ENCODE measurements around the gene C14orf132. TPM values are rescaled to one million over a fixed set of nuclear protein-coding genes. Genes with fewer than 3 reads are reported as not detected.

The C14orf132 gene
- total RNA-seq, 1 donor from 2014 or later, result 12.0 TPM

- H3K36me3 ChIP-seq, result no peaks in the 10 kb centered on the region
- no peaks in the 10 kb centered on the region for H3K27me3 ChIP-seq
- no peak overlapping the region for H3K4me3 ChIP-seq
- DNase-seq (ENCODE audit: extremely low spot score in 2 of 2), result no peak
- intact Hi-C loops (cut with DNase I), result no loop called here
- no peak overlapping the region for H3K27ac ChIP-seq
- H3K4me1 ChIP-seq, result peaks cover 8% of the 10 kb centered on the region
- TF ChIP-seq CTCF (IDR thresholded peaks at IDR 0.05) (no peak), POLR2A (IDR thresholded peaks at IDR 0.05) (no peak), POLR2AphosphoS5 (IDR thresholded peaks at IDR 0.05; ENCODE audit: insufficient read depth in 1 of 2, low read depth in 1 of 2) (no peak)
- no peaks in the 10 kb centered on the region for H3K9me3 ChIP-seq
Observed at GRCh38 chr14:96065661-96066459, 26.7 kb downstream of the C14orf132 start.

DNA sequence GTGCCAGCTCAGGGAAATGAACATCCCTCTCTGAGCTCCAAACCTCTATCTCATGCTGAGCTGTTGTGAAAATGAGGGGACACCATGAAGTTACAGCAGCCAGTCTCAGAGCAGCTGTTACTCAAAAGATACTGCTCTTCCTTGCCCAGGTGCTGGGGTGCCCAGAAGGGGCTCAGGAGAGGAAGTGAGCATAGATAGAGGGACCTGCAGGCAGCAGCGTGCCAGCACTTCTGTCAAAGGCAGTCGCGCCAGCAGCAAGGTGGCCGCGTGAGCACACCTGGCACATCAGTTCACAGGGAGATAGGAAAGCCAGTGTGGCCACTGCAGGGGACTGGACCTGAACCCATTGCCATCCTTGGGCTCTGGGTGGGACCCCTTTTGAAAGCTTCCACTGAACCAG lies 27.8 kb downstream of the C14orf132 start:
- H3K4me3 ChIP-seq, result no peak overlapping the region
- DNase-seq (ENCODE audit: extremely low spot score in 2 of 2), result no peak

GRCh38 chr14:96067985-96068930 lies 29.1 kb downstream of the C14orf132 start:
- Histone ChIP-seq H3K27ac (no peak overlapping the region), H3K9me3 (no peaks in the 10 kb centered on the region), H3K4me1 (peaks cover 8% of the 10 kb centered on the region), H3K27me3 (no peaks in the 10 kb centered on the region), H3K36me3 (no peaks in the 10 kb centered on the region), H3K4me3 (no peak overlapping the region)
- DNase-seq (ENCODE audit: extremely low spot score in 2 of 2), result no peak
- TF ChIP-seq CTCF (IDR thresholded peaks at IDR 0.05), result no peak
- TF ChIP-seq POLR2AphosphoS5 (IDR thresholded peaks at IDR 0.05; ENCODE audit: insufficient read depth in 1 of 2, low read depth in 1 of 2), result no peak
- TF ChIP-seq POLR2A (IDR thresholded peaks at IDR 0.05), result no peak
- intact Hi-C loops (cut with DNase I), result no loop called here

More for the DNA sequence above, 27.8 kb downstream of the C14orf132 start:
- intact Hi-C loops (cut with DNase I), result no loop called here
- no peak overlapping the region for H3K27ac ChIP-seq
- H3K27me3 ChIP-seq, result no peaks in the 10 kb centered on the region
- no peak for TF ChIP-seq CTCF (IDR thresholded peaks at IDR 0.05)
- TF ChIP-seq POLR2A (IDR thresholded peaks at IDR 0.05), result no peak
- no peak for TF ChIP-seq POLR2AphosphoS5 (IDR thresholded peaks at IDR 0.05; ENCODE audit: insufficient read depth in 1 of 2, low read depth in 1 of 2)
- H3K9me3 ChIP-seq, result no peaks in the 10 kb centered on the region
- H3K36me3 ChIP-seq, result no peaks in the 10 kb centered on the region
- H3K4me1 ChIP-seq, result peaks cover 8% of the 10 kb centered on the region

DNA sequence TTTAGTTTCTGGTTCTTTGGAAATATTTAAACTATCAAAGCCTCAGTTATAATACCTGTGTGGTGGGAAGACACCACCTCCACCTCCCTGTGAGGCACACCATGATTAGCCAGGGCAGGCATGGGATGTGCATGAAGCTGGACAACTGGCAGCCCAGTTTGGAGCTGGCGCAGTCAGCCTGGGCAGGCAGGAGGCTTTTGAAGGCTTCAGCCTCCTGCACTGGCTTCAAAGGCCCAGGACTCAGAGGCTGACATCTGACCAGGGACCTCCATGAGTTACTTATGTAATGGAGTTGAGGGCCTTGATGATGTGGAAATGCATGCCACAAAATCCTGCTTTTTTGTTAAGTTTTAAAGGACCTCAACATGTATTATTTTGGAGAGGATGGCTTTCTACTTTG lies 30.3 kb downstream of the C14orf132 start:
- H3K9me3 ChIP-seq, result no peaks in the 10 kb centered on the region
- DNase-seq (ENCODE audit: extremely low spot score in 2 of 2), result no peak
- intact Hi-C loops (cut with DNase I), result no loop called here
- TF ChIP-seq POLR2AphosphoS5 (IDR thresholded peaks at IDR 0.05; ENCODE audit: insufficient read depth in 1 of 2, low read depth in 1 of 2) (no peak), CTCF (IDR thresholded peaks at IDR 0.05) (no peak), POLR2A (IDR thresholded peaks at IDR 0.05) (no peak)
- no peaks in the 10 kb centered on the region for H3K27me3 ChIP-seq
- H3K4me3 ChIP-seq, result no peak overlapping the region
- H3K27ac ChIP-seq, result no peak overlapping the region
- no peaks in the 10 kb centered on the region for H3K36me3 ChIP-seq
- H3K4me1 ChIP-seq, result peaks cover 8% of the 10 kb centered on the region
